Uterus (tissue), 4 donors: ENCODE data around the gene PLXNA4. TPM values are rescaled to one million over a fixed set of nuclear protein-coding genes. Genes with fewer than 3 reads are reported as not detected.

Source experiments
- DNase-seq, 2 donors: peaks; one replicate each; pipeline ENCODE4 v3.0.0-alpha.2; 2019 to 2020
- H3K27ac ChIP-seq, 2 donors: fragments of 200-600 bp; sonication (generic); 1 replicate in 1 of 2; 2 replicates in 1 of 2; pipeline ENCODE4 v1.5.1; 2016 to 2018
- H3K27me3 ChIP-seq, 2 donors: fragments of 200-600 bp; sonication (generic); one replicate each; pipeline ENCODE4 v1.5.1; 2018 to 2019; ENCODE audit warnings: control low read depth in 1 of 2
- H3K36me3 ChIP-seq, 2 donors: fragments of 200-600 bp; sonication (generic); one replicate each; pipeline ENCODE4 v1.5.1; 2019; ENCODE audit warnings: control low read depth in 1 of 2
- H3K4me1 ChIP-seq, 2 donors: fragments of 200-600 bp; sonication (generic); one replicate each; pipeline ENCODE4 v1.5.1; 2018 to 2019; ENCODE audit warnings: control low read depth in 1 of 2
- H3K4me3 ChIP-seq, 2 donors: fragments of 200-600 bp; sonication (generic); 1 replicate in 1 of 2; 2 replicates in 1 of 2; pipeline ENCODE4 v1.5.1; 2018 to 2019; ENCODE audit warnings: mild to moderate bottlenecking in 1 of 2
- H3K9me3 ChIP-seq, 2 donors: fragments of 200-600 bp; sonication (generic); one replicate each; pipeline ENCODE4 v1.5.1; 2019; ENCODE audit warnings: control low read depth in 1 of 2
- CTCF ChIP-seq, 4 experiments: fragments of 200-600 bp in 2 of 4; fragments of 450-650 bp in 2 of 4; sonication (generic) in 2 of 4; IDR thresholded peaks; one replicate each; pipeline ENCODE4 v1.5.1; 2016 to 2019; ENCODE audit warnings: antibody characterized with exemption in 4 of 4, mild to moderate bottlenecking in 2 of 4, moderate library complexity in 1 of 4
- POLR2A ChIP-seq, 2 donors: fragments of 450-650 bp; IDR thresholded peaks; one replicate each; pipeline ENCODE4 v1.6.1; 2016; ENCODE audit warnings: antibody characterized with exemption in 2 of 2, mild to moderate bottlenecking in 1 of 2, moderate library complexity in 1 of 2
- intact Hi-C: fragments of 100-400 bp; cut with DNase I; formaldehyde crosslinking; loops from one replicate; pipeline ENCODE4 v1.15.1; 2023; ENCODE audit warnings: low total_unique reads
- total RNA-seq, 4 donors: library from RNA; depleted of rRNA in 3 of 4; stranded (reverse); fragments of >200 nt in 3 of 4; gene quantifications; one replicate each; pipeline versions ENCODE4 v1.1.0 to v1.2.4, GENCODE V29; 2014 to 2023
- donor health status: DM: yes; HTN: yes; CAD: no.

PLXNA4 gene
- total RNA-seq, 4 donors from 2014 or later = 4.1 to 16.5 (median 7.7) TPM

- Histone ChIP-seq H3K27ac (no peak overlapping the region), H3K9me3 (no peaks in the 10 kb centered on the region), H3K4me1 (no peaks in the 10 kb centered on the region), H3K36me3 (no peaks in the 10 kb centered on the region), H3K4me3 (no peak overlapping the region), H3K27me3 (no peaks in the 10 kb centered on the region)
- TF ChIP-seq CTCF (IDR thresholded peaks at IDR 0.05) (no peak), POLR2A (IDR thresholded peaks at IDR 0.05) (no peak)
- no peak for DNase-seq
- intact Hi-C loops = no loop called here
Measured at GRCh38 chr7:132155715-132156114, 420.6 kb downstream of the PLXNA4 start.

- H3K36me3 ChIP-seq = no peaks in the 10 kb centered on the region
- H3K27me3 ChIP-seq = no peaks in the 10 kb centered on the region
- H3K27ac ChIP-seq = no peak overlapping the region
- no peak for DNase-seq
- no peaks in the 10 kb centered on the region for H3K4me1 ChIP-seq
- intact Hi-C loops = no loop called here
- TF ChIP-seq CTCF (IDR thresholded peaks at IDR 0.05) (no peak), POLR2A (IDR thresholded peaks at IDR 0.05) (no peak)
- no peak overlapping the region for H3K4me3 ChIP-seq
- H3K9me3 ChIP-seq = no peaks in the 10 kb centered on the region
Measured at GRCh38 chr7:132154695-132155471, 421.4 kb downstream of the PLXNA4 start.

- Histone ChIP-seq H3K9me3 (no peaks in the 10 kb centered on the region), H3K36me3 (no peaks in the 10 kb centered on the region), H3K27ac (no peak overlapping the region), H3K4me1 (no peaks in the 10 kb centered on the region), H3K27me3 (no peaks in the 10 kb centered on the region), H3K4me3 (no peak overlapping the region)
- no peak for DNase-seq
- no peak for TF ChIP-seq POLR2A (IDR thresholded peaks at IDR 0.05)
- TF ChIP-seq CTCF (IDR thresholded peaks at IDR 0.05) = no peak
- intact Hi-C loops = no loop called here
Measured at GRCh38 chr7:132154248-132154647, 422.0 kb downstream of the PLXNA4 start.

GRCh38 chr7:132152131-132152889 is 424.0 kb downstream of the PLXNA4 start:
- H3K36me3 ChIP-seq = no peaks in the 10 kb centered on the region
- intact Hi-C loops = no loop called here

More at GRCh38 chr7:132152131-132152889, 424.0 kb downstream of the PLXNA4 start:
- Histone ChIP-seq H3K4me3 (no peak overlapping the region), H3K27ac (no peak overlapping the region), H3K9me3 (no peaks in the 10 kb centered on the region), H3K27me3 (no peaks in the 10 kb centered on the region), H3K4me1 (no peaks in the 10 kb centered on the region)
- no peak for TF ChIP-seq POLR2A (IDR thresholded peaks at IDR 0.05)
- no peak for TF ChIP-seq CTCF (IDR thresholded peaks at IDR 0.05)
- no peak for DNase-seq
